HG03558 (cell line): ENCODE data around the gene SERINC2.
"Not testable (repeated sequence)": the region's sequence is repeated elsewhere in the genome, so short reads cannot be mapped to it uniquely, and the experiment has no call there.

ENCODE experiments used
- ATAC-seq: cut with Tn5 transposase; IDR thresholded peaks from one replicate; pipeline ENCODE4 v1.9.1; 2021; ENCODE audit warnings: moderate number of reproducible peaks; ENCODE audit not compliant: unreplicated experiment; ENCODE audit errors: extremely low read depth

Gene SERINC2

DNA sequence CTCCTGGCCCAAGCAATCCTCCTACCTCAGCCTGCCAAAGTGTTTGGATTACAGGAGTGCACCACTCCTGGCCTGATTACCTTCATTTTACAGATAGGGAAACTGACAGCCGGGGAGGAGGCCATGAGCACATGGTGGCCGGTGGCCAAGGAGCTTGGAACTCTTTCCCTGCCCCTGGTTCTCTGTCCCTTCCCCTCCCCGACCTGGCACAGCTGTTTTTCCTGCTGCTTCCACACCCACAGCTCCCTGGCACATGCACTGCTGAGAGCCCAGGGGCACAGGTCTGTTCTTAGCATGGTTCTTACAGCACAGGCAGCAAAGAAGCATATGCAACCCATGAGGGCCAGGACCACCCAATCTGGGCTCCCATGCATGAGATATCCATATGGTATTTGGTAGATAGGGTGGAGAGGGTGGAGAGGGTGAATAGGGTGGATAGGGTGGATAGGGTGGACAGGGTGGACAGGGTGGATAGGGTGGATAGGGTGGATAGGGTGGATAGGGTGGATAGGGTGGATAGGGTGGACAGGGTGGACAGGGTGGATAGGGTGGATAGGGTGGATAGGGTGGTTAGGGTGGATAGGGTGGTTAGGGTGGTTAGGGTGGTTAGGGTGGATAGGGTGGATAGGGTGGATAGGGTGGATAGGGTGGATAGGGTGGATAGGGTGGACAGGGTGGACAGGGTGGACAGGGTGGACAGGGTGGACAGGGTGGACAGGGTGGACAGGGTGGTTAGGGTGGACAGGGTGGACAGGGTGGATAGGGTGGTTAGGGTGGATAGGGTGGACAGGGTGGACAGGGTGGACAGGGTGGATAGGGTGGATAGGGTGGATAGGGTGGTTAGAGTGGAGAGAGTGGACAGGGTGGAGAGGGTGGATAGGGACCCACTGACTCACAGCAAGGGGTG lies 18.6 kb downstream of the SERINC2 start:
- not testable (repeated sequence) for ATAC-seq

DNA sequence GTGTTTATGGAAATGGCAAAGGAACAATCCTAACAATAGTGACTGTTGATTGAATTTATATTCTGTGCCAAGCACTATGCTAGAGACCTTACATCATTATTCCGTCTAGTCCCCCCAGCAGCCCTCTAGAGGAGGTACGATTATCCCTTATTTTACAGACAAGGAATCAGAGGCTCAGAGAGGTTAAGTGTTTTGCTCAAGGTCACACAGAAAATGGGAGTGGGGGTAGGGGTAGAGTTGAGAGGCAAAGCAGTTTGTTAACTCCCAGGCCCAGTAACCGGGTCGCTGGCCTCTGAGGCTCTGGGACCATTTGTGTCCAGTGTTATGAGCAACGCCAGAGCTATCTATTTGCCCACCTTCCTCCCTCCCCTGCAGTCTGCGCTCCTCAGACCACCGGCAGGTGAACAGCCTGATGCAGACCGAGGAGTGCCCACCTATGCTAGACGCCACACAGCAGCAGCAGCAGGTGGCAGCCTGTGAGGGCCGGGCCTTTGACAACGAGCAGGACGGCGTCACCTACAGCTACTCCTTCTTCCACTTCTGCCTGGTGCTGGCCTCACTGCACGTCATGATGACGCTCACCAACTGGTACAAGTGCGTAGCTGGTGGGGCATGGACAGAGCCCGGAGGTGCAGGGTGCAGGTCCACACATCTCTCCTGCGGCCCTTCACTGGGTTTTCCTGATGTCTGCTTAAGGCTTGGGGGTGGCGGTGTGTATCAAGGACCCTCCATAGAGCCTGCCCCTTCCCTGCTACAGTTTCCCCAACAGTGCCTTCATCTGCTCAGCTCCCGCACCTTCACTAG lies 19.8 kb downstream of the SERINC2 start:
- no peak for ATAC-seq

DNA sequence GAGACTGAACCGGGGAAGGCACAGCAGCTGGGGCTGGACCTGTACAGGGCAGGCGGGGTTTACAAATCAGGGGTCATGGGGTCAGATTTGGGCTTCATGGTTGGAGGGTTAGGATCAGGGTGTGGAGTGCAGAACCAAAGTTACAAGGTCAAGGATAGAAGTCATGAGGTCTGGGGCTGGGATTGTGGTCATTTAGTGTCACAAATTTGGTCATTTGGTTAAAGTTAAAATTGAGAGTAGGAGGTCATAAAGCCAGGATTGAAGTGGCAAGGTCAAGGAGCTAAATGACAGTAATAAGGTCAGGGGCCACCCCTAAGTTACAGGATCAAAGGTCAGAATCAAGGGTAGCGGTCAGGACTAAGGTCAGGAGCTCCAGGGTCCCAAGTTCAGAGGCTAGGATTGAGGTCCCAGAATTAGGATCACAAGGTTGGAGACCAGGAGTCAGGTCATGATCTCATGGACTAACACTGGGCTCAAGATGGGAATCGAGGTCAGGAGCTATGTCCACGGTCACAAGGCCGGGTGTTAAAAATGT lies 20.4 kb downstream of the SERINC2 start:
- ATAC-seq, result no peak

DNA sequence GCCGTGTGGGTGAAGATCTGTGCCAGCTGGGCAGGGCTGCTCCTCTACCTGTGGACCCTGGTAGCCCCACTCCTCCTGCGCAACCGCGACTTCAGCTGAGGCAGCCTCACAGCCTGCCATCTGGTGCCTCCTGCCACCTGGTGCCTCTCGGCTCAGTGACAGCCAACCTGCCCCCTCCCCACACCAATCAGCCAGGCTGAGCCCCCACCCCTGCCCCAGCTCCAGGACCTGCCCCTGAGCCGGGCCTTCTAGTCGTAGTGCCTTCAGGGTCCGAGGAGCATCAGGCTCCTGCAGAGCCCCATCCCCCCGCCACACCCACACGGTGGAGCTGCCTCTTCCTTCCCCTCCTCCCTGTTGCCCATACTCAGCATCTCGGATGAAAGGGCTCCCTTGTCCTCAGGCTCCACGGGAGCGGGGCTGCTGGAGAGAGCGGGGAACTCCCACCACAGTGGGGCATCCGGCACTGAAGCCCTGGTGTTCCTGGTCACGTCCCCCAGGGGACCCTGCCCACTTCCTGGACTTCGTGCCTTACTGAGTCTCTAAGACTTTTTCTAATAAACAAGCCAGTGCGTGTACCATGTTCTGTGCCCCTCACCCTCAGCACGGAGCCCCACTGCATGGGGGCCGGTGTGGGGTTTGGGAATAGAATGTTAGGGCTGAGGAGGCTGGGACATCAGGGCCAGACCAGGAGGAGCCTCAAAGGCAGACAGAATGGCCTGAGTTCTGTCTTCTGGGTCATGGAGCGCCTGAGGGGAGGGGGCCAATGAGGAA lies 21.3 kb downstream of the SERINC2 start:
- no peak for ATAC-seq

DNA sequence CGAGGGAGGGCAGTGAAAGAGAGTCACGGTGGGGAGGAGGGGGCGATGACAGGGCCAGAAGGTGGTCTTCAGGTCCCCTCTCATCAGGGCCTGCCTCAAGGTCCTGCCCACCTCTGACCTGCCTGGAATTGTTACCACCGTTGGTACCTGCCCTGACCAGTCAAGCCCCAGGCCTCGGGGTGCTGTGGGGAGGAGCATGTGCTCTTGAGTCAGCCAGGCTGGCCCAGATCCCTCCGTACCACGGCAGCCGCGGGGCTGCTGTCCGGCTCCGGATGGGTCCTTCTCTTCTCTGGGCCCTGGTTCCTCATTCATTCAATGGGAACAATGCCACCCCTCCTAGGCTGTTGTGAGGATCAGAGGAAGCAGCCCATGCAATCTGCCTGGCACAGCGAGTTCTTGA lies 22.0 kb downstream of the SERINC2 start:
- no peak for ATAC-seq

- no peak for ATAC-seq
These were observed 22.7 kb downstream of the SERINC2 start for GRCh38 chr1:31435471-31436409.

DNA sequence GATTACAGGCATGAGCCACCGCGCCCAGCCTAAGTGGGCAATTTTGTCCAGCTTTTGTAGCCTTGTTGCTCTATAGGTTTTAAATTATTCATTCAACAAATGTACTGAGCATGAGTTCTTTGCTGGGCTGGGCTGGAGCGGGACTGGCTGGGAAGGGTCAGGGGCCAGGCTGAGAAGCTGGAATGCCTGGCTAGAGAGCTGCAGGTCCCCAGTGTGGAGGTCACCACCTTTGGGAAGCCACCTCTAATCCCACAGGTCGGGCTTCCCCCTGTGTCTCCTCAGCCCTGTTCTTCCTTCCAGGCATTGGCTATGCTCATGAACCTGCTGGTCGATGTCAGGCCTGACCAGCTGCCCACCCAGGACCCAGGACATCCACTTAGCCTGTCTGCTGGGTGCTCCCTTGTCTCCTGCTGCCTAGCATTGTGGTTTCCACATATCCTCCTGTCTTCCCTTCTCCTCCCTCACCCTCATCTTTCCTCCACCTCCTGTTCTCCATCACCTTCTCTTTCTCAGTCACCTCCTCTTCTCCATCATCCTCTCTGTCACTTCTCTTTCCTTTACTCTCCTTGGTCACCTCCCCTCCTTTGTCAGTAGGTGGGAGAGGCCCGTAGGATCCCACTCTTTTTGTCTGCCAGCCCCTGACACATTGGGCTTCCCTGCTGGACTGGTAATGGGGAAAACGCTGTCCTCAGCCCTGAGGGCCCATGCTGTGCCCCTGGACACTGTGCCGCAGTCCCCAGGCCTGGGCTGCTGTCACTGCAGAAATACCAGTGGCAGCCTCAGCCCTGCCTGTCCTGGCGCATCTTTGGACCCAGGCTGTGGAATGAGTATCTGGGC lies 23.8 kb downstream of the SERINC2 start:
- no peak for ATAC-seq

DNA sequence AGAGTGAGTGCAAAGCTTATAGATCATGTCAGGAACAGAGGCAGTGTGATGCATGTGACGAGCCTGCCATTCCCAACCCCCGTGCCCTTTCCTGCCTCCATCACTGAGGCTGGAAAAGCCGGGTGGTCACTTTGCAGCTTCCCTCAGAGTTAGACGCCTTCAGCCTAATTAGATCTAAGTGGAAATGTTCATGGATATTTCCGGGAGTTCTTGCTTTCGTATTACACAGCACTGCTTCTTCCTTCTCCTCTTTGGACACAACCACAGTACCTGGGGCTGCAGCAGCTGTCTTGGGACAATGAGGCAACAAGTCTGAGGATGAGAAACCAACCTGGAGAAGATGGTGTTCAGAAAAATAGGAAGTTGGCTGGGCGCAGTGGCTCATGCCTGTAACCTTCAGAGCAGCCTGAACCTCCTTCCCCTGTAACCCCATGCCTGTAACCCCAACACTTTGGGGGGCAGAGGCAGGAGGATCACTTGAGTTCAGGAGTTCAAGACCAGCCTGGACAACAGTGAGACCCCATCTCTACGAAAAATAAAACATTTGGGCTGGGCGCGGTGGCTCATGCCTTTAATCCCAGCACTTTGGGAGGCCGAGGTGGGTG lies 24.5 kb downstream of the SERINC2 start:
- no peak for ATAC-seq

- no peak for ATAC-seq
These were observed 26.3 kb downstream of the SERINC2 start for GRCh38 chr1:31439276-31439675.

GRCh38 chr1:31441073-31441472 lies 28.1 kb downstream of the SERINC2 start:
- no peak for ATAC-seq

- ATAC-seq, result no peak
These were observed 28.5 kb downstream of the SERINC2 start for GRCh38 chr1:31441558-31441957.

DNA sequence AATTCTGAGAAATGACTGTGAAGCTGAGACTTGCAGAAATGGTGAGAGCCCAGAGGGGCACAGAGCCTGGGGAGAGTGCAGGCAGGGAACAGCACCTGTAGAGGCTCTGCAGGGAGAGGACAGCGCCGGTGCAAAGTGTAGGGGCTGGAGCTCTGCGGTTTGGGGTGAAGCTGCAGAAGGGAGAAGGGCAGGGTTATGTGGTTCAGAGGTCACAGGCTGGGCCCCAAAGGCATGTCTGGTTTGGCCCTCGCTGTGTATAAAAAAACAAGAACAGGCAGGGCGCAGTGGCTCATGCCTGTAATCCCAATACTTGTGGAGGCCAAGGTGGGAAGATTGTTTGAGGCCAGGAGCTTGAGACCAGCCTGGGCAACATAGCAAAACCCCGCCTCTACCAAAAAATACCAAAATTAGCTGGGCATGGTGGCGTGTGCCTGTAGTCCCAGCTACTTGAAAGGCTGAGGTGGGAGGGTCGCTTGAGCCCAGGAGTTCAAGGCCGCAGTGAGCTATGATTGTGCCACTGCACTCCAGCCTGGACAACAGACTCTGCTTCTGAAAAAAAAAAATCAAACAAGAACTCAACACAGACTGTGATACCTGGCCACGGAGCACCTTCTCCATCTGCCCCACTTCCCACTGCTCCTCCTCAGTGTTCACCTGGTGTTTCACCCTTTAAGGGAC lies 29.1 kb downstream of the SERINC2 start:
- ATAC-seq, result no peak

DNA sequence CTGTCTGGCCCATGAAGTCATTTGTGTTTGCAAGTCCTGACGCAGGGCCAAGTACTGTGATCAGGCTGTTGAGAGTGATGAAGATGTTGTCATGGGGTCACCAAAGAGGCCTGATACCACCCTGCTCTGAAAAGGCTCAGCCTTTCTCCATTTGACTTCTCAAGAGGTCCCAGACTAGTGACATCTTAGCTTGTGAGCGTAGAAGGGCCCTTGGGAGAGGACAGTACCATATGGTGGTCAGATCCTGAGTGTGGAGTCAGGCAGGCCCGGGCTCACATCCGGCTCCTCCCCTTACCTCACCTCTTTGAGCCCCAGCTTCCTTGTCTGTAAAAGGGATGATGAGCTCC lies 29.6 kb downstream of the SERINC2 start:
- no peak for ATAC-seq

DNA sequence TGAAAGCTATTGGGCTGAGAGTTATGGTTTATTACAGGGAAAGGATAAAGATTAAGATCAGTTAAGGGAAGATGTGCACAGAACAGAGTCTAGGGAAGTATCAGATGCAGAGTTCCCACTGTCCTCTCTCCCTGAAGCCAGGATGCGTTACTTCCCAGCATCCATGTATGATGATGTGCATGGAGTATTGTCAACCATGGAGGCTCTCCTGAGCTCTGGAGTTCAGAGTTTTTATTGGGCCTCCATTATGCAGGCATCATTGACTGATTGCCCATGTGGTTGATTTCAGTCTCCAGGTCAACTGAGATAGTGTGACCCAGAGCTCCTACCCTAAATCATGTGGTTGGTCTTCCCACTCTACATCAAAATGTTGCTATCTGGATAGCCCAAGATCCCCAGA lies 30.7 kb downstream of the SERINC2 start:
- ATAC-seq, result no peak

GRCh38 chr1:31444725-31445448 lies 31.9 kb downstream of the SERINC2 start:
- no peak for ATAC-seq

GRCh38 chr1:31445951-31446350 lies 32.9 kb downstream of the SERINC2 start:
- no peak for ATAC-seq

DNA sequence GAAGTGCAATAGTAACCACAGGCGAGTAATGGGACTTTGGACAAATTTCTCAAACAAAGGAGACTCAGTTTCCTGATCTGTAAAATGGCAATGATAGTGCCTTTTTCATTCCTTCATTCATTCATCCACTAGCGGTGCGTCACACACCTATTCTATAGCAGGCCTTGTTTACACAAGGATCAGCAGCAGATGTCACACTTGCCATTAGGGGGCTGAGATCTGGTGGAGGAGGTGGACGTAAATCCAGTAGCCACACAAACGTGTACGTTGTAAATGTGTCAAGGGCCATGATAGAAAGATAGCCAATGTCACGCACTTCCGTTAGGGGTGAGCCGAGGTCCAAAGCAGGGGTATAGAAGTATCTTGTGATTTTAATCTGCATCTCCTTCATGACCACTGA lies 34.2 kb downstream of the SERINC2 start:
- no peak for ATAC-seq
